DMS79 (cell line): ENCODE measurements around the gene TMEM92.
"Not testable (repeated sequence)": the region's sequence is repeated elsewhere in the genome, so short reads cannot be mapped to it uniquely, and the experiment has no call there.

Experiments used
- DNase-seq: peaks from one replicate; lab custom pipeline; 2025; lab: John Stamatoyannopoulos, UW

Gene TMEM92

DNA sequence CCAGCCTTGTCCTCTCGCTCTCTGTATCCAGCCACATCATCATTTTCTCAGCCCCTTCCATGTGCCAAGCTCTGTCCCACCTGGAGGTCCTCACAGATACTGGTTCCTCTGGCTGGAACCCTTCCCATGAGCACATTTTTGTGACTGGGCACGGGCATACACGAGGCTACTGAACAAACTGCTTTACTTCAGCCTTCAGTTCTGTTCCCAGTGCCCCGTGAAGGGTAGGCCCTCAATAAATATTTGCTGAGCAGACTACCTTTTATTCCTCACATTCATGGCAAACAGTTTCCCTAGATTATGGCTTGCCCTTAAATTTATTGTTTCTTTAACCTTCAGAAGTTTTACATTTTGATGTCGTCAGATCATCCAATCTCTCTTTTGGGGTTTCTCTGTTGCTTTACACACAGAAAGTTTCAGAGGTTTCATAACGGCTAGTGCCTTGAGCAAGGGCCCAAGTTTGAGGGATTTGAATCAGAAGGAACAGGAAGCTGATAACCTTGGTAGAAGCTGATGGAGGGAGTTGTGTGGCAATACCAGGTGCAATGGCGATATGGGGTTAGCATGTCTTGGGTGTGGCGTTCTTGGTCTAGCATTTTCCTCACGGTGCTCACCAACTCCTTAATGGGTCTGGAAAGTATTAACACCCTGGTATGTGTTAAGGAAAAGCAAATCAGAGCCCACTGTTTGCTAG is 27.8 kb downstream of the TMEM92 start:
- DNase-seq: no peak

DNA sequence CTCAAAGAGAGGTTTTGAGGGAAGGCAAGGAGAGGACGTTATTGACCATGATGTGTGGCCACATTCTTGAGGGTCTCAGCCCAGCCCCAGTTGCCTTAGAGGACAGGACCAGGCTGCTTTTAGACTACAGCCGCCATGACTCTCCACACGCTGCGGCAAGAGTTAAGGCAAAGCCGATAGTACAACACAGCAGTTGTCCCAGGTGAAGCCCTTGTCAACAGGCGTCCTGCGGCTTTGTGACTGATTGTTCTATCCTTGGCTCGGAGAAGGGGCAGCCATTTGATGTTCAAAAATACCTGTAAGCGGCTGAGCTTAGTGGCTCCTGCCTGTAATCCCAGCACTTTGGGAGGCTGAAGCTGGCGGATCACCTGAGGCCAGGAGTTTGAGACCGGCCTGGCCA is 28.8 kb downstream of the TMEM92 start:
- no peak for DNase-seq

DNA sequence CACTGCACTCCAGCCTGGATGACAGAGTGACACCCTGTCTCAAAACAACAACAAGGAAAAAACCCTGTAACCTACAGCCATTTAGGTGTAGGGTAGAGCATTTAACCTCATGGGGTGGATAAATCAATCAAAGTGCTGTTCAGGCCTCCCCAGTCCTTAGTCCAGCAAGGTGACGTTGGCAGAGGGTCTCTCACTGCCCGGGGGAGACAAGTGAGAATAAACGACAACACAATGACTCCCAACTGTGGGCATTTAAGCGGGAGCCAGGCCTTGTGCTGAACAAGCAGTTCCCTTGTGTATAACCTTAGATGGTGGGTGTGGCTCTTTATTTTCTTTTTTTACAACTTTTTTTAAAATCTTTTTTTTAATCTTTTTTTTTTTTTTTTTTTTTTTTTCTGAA is 29.3 kb downstream of the TMEM92 start:
- DNase-seq: no peak

DNA sequence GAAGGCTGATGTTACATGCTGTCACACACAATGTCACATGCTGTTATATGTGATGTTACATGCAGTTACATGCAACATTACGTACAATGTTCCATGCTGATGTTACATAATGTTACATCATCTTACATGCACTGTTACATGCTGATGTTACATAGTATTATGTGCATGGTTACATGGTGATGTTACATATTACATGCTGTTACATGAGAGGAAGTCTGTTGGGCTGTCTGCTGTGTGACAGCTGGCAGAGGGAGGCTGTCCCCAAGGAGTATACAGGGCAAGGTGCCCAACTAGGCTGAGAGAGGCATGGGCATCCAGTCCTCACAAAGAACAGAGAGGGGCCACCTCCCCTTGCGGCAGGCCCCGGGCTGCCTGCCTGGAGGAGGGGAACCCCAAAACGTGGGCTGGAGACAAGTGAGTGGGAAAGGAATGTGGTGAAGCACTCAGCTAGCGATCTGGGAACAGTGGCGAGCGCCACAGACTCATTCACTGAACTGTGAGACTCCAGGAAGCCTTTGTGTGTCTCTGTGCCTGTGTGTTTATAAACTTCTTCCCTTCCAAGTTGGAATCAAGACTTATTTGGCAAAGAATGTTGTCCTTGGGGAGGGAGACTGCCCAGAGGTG is 30.6 kb downstream of the TMEM92 start:
- DNase-seq: no peak

DNA sequence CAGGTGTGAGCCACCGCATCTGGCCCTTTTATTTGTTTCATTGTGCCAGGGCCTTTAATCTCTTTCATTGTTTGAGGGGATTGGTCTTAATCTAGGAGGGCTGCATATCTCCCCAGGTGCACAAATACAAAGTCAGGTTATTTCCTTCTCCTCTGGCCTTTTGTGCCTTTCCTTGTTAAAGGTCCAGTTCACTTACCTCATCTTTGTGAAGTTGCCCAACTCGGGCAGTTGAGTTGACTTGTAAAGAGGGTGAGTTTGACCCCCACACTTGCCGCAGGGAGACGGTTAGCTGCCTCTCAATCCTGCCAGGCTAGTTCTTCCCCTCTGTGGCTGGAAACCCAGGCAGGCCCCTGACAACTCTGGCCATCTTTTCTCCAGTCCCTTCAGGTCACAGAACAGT is 33.4 kb downstream of the TMEM92 start:
- DNase-seq: no peak

DNA sequence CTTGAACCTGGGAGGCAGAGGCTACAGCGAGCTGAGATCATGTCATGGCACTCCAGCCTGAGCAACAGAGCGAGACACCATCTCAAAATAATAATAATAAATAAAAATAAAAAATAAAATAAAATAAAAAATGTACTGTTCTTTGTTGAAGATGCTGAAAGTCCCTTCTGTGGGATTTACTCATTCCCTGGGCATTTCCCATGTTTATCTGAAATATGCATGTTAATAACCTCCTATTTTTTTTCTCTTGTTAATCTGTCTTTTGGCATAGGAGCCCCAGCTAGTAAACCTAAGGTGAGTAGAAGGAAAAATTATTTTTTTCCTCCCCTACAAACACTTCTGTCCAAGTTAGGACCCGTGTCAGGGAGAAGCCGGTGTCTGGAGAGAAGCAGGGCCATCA is 34.4 kb downstream of the TMEM92 start:
- DNase-seq: no peak

DNA sequence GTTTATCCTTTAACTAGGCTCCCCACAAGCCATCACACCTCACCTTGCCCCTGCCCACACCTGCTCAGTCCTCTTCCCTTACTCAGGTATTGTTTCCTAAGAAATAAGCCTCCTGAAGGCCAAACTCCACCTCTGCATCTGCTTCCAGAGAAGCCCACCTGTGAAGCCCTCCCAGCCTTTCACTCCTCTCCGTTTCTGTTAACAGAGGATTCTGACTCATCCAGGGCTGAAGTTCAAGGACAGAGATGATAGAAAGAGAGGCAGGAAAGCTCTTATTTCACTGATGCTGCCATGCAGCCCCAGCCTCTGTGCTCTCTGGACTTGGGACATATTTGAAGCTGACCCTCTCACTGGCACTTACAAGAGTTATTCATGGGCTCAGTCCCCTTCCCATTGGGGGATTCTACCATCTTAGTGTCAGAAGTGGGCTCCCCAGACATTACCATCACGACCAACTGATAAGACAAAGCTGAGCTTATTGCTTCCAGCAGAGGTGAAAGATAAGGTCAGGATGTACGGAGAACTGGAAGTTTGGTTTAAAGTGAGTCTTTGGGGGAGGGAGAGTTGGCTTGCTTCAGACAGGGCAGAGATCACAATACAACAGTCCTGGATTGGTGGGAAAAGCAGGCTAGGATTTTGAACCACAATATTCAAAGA is 36.3 kb downstream of the TMEM92 start:
- DNase-seq: no peak

DNA sequence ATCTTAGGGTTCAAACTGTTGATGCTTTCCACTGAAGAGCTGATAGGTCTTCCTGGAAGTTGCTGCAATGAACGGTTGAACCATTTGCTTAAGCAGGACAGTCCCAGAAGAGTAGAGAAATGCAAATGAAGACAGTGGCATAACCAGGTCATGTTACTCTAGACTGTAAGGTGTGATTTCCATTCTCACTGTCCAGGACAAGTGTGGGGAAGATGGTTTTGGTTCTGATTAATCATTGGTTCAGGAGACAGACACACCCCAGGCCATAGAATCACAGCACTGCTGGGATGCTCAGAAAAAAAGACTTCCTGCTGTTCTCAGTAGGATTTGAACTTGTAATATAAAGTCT is 36.8 kb downstream of the TMEM92 start:
- DNase-seq: no peak

DNA sequence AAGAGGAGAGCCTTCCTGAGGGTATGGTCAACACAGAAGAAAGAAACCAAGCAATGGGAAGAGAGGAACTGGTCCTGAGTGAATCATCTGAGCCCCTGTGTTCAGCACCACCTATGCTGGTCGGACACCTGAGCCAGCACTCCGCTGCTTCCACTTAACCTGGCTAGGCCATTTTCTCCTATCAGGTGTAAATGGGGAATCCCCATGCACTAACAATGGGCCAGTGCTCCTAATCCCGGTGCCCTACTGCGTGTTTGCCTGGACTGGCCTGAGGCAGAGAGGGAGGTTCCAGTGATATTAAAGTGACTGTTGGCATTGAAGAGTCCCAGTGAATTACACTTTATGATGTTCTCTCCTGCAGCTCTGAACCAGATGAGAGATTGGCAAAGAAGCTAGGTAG is 37.2 kb downstream of the TMEM92 start:
- no peak for DNase-seq

DNA sequence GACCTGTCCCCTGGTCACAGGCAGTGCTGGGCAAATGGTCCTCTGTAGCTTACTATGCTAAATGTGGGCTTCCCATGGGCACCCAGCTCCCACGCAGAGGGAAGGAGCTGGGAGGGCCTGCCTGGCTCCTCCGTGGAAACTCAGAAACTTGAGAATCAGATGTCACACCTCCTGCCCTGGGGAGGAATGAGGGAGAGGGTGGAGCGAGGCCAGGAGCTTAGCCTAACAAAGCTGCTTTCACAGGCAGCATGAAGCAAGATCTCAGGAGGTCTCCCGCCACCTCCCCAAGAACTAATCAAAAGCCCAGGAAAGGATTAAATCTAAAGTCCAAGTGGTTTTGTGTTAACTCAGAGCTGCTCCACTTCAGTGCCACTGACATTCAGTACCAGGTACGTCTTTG is 38.0 kb downstream of the TMEM92 start:
- no peak for DNase-seq

DNA sequence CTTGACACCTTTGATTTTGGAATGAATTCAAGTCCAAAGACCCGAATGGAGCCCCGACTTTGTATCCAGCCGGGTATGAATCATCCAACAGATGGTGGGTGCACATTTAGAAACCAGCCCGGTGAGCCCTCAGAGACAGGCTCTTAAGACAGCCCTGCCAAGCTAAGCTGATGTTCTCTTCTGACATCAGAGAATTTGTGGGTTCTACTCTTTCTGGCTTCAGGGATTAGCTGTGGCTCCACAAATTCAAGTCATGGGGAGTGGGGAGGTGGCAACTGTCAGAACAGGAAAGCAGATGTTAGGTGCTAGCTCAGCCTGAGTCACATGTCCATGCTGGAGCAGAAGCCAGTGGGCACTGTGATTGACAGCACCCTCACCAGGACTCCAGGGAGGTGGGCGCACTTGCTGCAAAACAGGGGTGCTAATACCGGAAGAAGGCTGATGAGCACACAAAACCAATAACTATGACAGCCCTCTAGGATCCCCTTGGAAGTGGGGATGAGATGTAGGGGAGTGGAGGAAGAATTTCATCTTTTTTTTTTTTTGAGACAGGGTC is 40.3 kb downstream of the TMEM92 start:
- DNase-seq: no peak

DNA sequence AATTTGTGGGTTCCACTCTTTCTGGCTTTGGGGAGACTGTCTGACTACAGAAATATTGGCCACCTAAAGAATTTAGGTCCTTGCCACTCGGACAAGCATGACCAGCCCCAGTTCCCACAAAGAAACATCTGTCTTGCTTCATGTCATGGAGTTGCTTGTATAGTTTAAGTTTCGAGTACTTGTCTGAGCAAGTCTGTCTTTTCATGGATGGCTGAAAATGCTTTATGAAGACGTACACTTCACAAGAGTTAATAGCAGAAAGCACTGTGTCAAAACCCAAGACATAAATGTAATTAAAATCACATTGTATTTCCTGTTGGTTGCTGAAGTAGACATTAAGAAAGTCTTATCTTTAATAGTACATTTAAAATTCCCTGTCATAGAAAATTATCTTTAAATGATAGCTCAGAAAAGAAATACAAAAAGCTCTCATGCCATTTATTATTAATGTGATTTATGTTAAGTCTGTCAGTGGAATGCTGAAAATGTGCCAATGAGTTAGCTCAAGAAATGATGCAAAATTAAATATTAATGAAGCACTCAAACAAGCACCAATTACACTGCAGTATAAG is 41.8 kb downstream of the TMEM92 start:
- DNase-seq: peak; percentile 85

DNA sequence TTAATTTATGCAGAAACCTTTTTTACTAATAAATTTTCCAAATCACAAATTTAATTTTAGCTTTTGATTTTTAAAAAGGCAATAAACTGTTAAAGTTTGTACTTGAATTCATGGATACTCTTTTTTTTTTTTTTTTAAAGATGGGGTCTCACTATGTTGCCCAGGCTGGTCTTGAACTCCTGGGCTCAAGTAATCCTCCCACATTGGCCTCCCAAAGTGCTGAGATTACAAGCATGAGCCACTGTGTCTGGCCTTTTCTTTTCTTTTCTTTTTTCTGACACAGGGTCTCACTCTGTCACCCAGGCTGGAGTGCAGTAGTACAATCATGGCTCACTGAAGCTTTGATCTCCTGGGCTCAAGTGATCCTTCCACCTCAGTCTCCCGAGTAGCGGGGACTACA is 42.4 kb downstream of the TMEM92 start:
- not testable (repeated sequence) for DNase-seq

DNA sequence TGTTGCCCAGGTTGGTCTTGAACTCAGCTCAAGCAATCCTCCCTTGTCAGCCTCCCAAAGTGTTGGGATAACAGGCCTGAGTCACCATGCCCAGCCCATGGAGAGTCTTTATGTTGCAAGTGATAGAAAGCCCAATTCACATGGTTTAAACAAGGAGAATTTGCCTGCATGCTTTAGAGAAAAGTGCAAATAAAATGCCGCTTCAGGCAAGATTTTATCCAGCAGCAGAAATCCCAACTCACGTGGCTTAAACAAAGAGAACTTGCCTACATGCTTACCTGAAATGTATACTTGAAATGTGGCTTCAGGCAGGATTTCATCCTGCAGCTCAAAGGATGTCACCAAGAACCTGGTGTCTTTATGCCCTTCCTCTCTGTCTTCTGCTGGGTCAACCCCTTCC is 42.9 kb downstream of the TMEM92 start:
- DNase-seq: no peak

DNA sequence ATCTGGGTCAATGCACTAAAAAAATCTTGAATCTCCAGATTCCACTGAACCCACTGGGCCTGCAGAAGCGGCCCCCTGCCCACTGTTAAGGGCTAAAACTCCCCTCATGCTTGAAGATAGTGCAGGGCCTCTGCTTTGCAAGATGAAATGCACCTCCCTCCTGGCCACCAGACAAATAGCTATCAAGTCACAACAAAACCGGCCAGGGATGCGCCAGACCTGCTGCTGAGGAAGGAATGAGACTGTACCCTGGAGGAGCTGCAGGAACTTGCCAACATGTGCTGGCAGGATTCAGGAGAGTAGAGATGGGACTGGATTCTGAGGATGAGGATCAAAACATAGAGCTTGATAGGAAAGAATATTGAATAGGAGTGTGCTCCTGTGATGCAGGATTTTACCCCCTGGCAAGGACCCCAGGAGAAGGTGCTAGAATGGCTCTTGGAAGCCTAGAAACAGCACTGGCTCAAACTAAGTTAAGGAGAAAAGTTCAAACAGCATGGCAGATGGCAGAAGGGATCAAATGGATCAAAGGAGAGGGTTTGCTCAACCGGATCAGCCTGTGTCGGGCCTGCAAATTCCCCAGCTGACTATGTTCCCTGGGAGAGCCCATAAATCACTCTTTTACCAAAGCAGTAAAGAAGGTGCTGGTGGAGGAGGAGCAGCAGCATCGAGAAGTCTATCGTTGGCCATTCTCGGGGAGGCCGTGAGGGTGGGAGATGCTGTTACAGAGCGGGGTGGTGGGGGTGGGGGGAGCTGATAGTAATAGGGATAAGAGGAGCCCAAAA is 44.4 kb downstream of the TMEM92 start:
- DNase-seq: no peak

DNA sequence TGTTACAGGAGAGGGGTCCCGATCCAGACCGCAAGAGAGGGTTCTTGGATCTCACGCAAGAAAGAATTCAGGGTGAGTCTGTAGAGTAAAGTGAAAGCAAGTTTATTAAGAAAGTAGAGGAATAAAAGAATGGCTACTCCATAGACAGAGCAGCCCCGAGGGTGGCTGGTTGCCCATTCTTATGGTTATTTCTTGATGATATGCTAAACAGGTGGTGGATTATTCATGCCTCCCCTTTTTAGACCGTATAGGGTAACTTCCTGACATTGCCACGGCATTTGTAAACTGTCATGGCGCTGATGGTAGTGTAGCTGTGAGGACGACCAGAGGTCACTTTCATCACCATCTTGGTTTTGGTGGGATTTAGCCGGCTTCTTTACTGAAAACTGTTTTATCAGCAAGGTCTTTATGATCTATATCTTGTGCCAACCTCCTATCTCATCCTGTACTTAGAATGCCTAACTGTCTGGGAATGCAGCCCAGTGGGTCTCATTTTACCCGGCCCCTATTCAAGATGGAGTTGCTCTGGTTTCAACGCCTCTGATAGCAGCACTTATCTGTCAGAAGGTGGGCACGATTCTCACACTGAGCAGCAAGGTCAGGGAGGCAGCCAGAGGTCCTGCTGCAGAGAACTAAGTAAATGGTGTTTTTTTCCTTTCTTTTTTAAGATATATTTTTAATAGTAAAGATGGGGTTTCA is 45.2 kb downstream of the TMEM92 start:
- no peak for DNase-seq

DNA sequence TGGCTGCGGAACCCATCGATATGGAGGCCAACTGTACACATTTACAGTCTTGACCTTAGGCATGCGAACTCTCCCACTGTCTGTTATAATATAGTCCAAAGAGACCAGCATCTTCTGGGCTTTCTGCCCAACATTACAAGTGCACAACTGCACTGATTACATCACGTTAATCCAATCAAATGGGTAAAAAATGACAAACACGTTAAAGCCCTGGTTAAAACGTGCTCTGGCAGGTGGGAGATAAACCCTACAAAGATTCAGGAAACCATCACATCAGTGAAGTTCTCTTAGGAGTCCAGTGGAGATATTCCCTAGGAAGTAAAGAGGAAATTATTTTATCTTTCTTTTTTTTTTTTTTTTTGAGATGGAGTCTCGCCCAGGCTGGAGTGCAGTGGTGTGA is 48.0 kb downstream of the TMEM92 start:
- DNase-seq: no peak

DNA sequence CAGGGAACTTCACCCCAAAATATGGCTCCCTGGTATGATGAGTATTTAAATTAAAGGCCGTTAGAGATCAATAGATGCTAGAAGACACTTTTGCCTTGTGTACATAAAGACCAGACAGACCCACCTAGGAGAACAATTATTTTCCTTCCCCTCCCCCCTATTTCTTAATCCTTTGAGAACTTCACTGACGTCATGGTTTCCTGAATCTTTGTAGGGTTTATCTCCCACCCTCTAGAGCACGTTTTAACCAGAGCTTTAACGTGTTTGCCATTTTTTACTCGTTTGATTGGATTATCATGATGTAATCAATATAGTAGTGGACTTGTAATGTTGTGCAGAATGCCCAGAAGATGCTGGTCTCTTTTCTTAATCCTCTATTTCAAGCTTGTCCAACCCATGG is 48.8 kb downstream of the TMEM92 start:
- DNase-seq: no peak

DNA sequence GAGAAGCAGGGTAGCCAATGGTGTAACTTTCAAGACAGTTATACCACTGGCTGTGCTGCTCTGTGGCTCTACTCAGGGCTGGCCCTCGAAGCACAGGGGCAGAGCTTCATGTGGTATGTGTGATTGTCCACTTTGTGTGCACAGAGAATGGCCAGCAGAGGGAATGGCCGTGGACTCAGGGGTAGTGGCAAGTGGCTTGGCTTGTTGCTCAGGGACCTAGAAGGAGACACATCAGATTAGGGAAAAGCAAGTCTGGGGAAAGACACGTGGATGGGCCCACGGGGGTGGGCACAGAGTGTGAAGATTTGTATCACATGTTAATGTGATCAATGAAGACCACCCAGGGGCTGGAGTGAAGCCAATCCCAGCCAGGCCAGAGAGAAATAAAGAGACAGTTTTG is 51.6 kb downstream of the TMEM92 start:
- no peak for DNase-seq

DNA sequence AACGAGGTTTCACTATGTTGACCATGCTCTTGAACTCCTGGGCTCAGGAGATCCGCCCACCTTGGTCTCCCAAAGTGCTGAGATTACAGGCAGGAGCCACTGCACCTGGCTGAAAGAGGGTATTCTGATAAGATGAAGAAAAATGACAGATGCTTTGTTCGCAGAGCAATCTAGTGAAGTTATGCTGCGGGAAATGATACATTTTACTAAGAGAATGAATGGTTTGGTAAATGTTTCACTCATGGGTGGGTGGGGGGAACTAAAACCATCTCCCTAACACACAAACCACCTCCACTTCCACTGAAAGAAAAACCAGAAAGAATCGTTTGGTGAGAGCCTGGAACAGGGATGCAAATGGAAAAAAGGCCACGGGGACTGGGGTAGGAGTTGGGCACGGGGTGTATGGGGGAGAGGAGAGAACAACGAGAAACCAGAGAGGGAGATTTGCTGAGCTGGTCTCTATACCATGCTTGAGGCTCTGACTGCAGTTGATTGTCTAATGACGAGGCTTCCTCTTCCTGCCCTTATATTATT is 52.6 kb downstream of the TMEM92 start:
- no peak for DNase-seq
